Measurements from ENCODE around the gene MX1. TPM values are rescaled to one million over a fixed set of nuclear protein-coding genes. Genes with fewer than 3 reads are reported as not detected.

MX1 gene
- polyA plus RNA-seq, 1 donor from 2014 or later, result 0.07 TPM

DNA sequence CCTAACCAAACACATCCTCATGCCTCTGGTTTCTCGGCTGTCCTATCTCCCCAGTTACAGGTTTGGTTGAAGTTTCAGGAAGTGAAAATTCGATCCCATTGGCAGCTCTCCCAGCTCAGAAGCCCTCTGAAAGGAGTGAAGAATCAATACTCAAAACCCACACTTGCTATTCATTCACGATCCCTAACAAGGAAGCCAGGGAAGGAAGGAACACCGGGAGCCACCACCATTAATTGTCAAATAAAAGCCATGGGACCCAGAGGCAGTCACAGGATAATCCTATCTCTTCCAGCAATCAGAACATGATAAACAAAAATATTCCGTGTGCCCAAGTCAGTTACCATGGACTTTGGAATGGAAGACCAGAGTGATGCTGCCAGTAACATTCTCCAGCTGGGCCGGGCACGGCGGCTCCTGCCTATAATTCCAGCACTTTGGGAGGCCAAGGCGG lies 74.9 kb downstream of the MX1 start:
- no peaks in the 10 kb centered on the region for H4K20me1 ChIP-seq (ENCODE audit: insufficient read depth)
- peaks cover 19% of the 10 kb centered on the region for H3K27me3 ChIP-seq (ENCODE audit: insufficient read depth, low read depth, low read length)
- H3K4me3 ChIP-seq (ENCODE audit: low read length), result no peak overlapping the region
- H2AFZ ChIP-seq (ENCODE audit: low read depth, low read length), result no peak overlapping the region
- no peak overlapping the region for H3K27ac ChIP-seq (ENCODE audit: low read length)
- no peak for TF ChIP-seq TAF1 (IDR thresholded peaks at IDR 0.05; ENCODE audit: low read depth)
- TF ChIP-seq, protein P1, sequence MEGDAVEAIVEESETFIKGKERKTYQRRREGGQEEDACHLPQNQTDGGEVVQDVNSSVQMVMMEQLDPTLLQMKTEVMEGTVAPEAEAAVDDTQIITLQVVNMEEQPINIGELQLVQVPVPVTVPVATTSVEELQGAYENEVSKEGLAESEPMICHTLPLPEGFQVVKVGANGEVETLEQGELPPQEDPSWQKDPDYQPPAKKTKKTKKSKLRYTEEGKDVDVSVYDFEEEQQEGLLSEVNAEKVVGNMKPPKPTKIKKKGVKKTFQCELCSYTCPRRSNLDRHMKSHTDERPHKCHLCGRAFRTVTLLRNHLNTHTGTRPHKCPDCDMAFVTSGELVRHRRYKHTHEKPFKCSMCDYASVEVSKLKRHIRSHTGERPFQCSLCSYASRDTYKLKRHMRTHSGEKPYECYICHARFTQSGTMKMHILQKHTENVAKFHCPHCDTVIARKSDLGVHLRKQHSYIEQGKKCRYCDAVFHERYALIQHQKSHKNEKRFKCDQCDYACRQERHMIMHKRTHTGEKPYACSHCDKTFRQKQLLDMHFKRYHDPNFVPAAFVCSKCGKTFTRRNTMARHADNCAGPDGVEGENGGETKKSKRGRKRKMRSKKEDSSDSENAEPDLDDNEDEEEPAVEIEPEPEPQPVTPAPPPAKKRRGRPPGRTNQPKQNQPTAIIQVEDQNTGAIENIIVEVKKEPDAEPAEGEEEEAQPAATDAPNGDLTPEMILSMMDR (IDR thresholded peaks at IDR 0.05; ENCODE audit: poor library complexity, severe bottlenecking), result no peak
- TF ChIP-seq SMC3 (conservative IDR thresholded peaks at IDR 0.05; ENCODE audit: poor library complexity), result no peak
- TF ChIP-seq EZH2 (IDR thresholded peaks at IDR 0.05; ENCODE audit: borderline replicate concordance, insufficient read depth, low read length, poor library complexity, severe bottlenecking), result no peak
- TF ChIP-seq RAD21 (conservative IDR thresholded peaks at IDR 0.05), result no peak
- no peak for TF ChIP-seq MXI1 (conservative IDR thresholded peaks at IDR 0.05; ENCODE audit: poor library complexity, severe bottlenecking)
- no peak for TF ChIP-seq EP300 (conservative IDR thresholded peaks at IDR 0.05; ENCODE audit: poor library complexity, severe bottlenecking)
- TF ChIP-seq, protein P2, sequence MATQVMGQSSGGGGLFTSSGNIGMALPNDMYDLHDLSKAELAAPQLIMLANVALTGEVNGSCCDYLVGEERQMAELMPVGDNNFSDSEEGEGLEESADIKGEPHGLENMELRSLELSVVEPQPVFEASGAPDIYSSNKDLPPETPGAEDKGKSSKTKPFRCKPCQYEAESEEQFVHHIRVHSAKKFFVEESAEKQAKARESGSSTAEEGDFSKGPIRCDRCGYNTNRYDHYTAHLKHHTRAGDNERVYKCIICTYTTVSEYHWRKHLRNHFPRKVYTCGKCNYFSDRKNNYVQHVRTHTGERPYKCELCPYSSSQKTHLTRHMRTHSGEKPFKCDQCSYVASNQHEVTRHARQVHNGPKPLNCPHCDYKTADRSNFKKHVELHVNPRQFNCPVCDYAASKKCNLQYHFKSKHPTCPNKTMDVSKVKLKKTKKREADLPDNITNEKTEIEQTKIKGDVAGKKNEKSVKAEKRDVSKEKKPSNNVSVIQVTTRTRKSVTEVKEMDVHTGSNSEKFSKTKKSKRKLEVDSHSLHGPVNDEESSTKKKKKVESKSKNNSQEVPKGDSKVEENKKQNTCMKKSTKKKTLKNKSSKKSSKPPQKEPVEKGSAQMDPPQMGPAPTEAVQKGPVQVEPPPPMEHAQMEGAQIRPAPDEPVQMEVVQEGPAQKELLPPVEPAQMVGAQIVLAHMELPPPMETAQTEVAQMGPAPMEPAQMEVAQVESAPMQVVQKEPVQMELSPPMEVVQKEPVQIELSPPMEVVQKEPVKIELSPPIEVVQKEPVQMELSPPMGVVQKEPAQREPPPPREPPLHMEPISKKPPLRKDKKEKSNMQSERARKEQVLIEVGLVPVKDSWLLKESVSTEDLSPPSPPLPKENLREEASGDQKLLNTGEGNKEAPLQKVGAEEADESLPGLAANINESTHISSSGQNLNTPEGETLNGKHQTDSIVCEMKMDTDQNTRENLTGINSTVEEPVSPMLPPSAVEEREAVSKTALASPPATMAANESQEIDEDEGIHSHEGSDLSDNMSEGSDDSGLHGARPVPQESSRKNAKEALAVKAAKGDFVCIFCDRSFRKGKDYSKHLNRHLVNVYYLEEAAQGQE (IDR thresholded peaks at IDR 0.05; ENCODE audit: borderline replicate concordance), result no peak
- TF ChIP-seq POLR2AphosphoS5 (IDR thresholded peaks at IDR 0.05), result no peak
- no peak overlapping the region for H3K9ac ChIP-seq (ENCODE audit: low read length)
- H3K36me3 ChIP-seq (ENCODE audit: insufficient read depth, low read length), result no peaks in the 10 kb centered on the region
- H3F3A ChIP-seq (ENCODE audit: insufficient read depth, low read length, poor library complexity, severe bottlenecking), result no peaks in the 10 kb centered on the region
- no peaks in the 10 kb centered on the region for H3K79me2 ChIP-seq (replicated peaks; ENCODE audit: insufficient read depth, low read length)
- no peaks in the 10 kb centered on the region for H3K9me2 ChIP-seq (ENCODE audit: insufficient read depth, low read length)
- no peak overlapping the region for H3K4me2 ChIP-seq (ENCODE audit: low read length)
- no peaks in the 10 kb centered on the region for H3K9me3 ChIP-seq (ENCODE audit: low read length)

DNA sequence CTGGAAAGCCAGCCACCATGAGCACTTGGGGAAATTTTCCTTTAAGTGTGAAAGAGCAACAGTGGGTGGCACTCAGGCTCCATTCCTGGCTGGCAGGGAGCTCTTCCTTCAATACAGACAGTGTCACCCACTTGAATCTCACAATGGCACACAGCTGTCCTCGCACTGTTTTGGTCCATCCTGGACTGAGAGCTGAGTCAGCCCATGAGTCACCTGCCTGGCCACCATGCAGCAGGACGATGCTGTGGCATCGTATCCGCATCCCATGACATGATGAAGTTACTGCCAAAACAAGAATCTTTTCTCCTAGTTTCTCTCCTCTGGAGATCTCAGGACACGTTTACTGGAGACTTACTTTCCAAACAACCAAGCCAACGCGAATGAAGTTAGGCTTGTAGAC lies 75.9 kb downstream of the MX1 start:
- Histone ChIP-seq H4K20me1 (ENCODE audit: insufficient read depth) (no peaks in the 10 kb centered on the region), H3K9me3 (ENCODE audit: low read length) (peaks cover 6% of the 10 kb centered on the region), H2AFZ (ENCODE audit: low read depth, low read length) (no peak overlapping the region), H3K27ac (ENCODE audit: low read length) (no peak overlapping the region), H3K4me2 (ENCODE audit: low read length) (no peak overlapping the region), H3K9ac (ENCODE audit: low read length) (no peak overlapping the region), H3K4me3 (ENCODE audit: low read length) (no peak overlapping the region), H3K27me3 (ENCODE audit: insufficient read depth, low read depth, low read length) (peaks cover 29% of the 10 kb centered on the region), H3F3A (ENCODE audit: insufficient read depth, low read length, poor library complexity, severe bottlenecking) (no peaks in the 10 kb centered on the region), H3K36me3 (ENCODE audit: insufficient read depth, low read length) (no peaks in the 10 kb centered on the region), H3K79me2 (replicated peaks; ENCODE audit: insufficient read depth, low read length) (no peaks in the 10 kb centered on the region), H3K9me2 (ENCODE audit: insufficient read depth, low read length) (no peaks in the 10 kb centered on the region)
- TF ChIP-seq POLR2AphosphoS5 (IDR thresholded peaks at IDR 0.05), result no peak
- no peak for TF ChIP-seq TAF1 (IDR thresholded peaks at IDR 0.05; ENCODE audit: low read depth)
- TF ChIP-seq, protein P1 (IDR thresholded peaks at IDR 0.05; ENCODE audit: poor library complexity, severe bottlenecking), result no peak
- no peak for TF ChIP-seq EP300 (conservative IDR thresholded peaks at IDR 0.05; ENCODE audit: poor library complexity, severe bottlenecking)
- no peak for TF ChIP-seq EZH2 (IDR thresholded peaks at IDR 0.05; ENCODE audit: borderline replicate concordance, insufficient read depth, low read length, poor library complexity, severe bottlenecking)
- TF ChIP-seq, protein P2 (IDR thresholded peaks at IDR 0.05; ENCODE audit: borderline replicate concordance), result no peak
- no peak for TF ChIP-seq MXI1 (conservative IDR thresholded peaks at IDR 0.05; ENCODE audit: poor library complexity, severe bottlenecking)
- TF ChIP-seq SMC3 (conservative IDR thresholded peaks at IDR 0.05; ENCODE audit: poor library complexity), result no peak
- no peak for TF ChIP-seq RAD21 (conservative IDR thresholded peaks at IDR 0.05)
